GM19351 (cell line): ENCODE results near the gene NARS2.
"Not testable (repeated sequence)": the region's sequence is repeated elsewhere in the genome, so short reads cannot be mapped to it uniquely, and the experiment has no call there.

Experiments
- ATAC-seq: cut with Tn5 transposase; IDR thresholded peaks from one replicate; pipeline ENCODE4 v1.9.1; 2021; ENCODE audit warnings: mild to moderate bottlenecking, moderate library complexity; ENCODE audit not compliant: unreplicated experiment

Gene NARS2

DNA sequence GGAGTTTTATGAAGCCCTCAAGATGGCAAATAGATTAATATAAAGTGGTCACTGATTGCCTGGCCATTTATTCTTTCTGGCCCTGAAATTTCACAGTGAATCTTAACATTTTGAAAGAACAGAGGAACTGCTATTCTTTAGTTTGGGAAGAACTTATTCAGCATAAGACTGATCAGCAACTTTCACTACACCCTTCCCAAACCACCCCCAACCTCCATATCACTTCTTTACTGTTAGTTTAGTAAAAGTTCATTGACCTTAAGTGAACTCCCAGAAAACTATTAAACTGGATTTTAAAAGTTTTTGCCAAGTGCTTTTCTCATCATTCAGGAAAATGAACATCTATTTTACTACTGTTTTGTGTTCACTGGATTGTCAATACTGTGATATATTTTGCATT, 77.4 kb downstream of the NARS2 start:
- ATAC-seq, result no peak

DNA sequence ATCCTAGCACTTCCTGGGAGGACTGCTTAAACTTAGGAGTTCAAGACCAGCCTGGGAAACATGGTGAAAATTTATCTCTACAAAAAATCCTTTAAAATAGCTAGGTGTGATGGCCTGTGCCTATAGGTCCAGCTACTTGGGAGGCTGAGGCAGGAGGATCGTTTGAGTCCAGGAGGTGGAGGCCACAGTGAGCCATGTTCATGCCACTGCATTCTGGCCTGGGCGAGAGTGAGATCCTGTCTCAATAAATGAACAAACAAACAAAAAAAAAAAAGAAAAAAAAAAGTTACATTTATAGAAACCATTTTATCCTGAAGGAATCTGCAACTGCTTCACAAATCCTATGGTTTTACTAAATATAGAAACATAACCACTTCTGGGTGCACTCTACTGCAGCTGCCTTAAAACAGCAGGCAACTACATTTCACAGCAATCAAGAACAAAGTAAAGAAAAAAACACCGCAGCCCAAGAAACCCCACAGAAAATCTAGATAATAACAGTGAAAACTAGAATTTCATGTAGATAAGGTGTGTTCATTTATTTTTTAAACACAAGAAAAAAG, 81.2 kb downstream of the NARS2 start:
- ATAC-seq, result no peak

DNA sequence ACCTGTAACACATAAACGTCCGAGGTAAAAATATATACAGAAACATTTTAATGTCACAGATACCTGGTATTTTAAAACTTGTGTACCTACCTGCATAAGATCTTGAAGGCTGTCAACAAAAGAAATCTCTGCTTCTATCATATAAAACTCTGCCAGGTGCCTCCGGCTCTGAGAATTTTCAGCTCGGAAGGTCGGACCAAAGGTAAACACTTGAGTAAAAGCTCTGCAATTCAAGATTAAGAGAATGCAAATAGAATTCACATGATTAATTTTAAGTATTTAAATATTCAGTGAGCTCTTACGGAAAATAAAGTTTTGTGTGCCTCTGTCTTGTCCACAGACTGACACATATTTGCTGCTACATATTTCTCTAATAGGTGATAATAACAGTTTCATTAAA, 81.7 kb downstream of the NARS2 start:
- no peak for ATAC-seq

DNA sequence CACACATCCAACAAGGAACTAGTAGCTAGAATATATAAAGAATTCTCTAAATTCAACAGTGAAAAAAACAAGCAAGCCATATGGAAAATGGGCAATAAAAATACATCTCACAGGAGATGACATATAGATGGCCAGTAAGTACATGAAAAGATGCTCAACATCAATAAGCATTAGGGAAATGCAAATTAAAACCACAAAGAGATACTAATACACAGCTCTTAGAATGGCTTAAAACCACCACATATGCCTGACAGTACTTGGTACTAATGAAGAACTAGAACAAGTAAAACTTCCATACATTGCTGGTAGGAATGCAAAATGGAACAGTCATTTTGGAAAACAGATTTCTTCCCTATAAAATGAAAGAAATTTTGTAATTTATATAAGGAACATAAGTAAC, 85.5 kb downstream of the NARS2 start:
- no peak for ATAC-seq

DNA sequence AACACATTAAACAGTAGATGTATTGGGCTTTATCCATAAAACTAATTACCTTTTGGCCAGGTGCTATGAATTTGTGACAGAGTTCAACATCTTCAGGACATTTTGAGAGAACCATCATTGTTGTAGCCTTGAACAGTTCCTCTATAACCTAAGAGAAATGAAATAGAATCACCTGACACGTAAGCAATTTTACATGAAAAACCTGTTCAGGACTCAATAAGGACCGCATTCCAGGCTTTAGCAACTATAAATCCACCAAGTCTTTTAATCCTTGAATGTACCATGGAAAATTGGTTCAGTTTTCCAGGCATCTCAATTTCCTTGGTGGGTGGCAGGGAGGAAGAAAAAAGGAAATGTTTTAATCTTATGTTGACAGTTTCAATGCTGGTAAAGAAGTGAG, 96.1 kb downstream of the NARS2 start:
- no peak for ATAC-seq

DNA sequence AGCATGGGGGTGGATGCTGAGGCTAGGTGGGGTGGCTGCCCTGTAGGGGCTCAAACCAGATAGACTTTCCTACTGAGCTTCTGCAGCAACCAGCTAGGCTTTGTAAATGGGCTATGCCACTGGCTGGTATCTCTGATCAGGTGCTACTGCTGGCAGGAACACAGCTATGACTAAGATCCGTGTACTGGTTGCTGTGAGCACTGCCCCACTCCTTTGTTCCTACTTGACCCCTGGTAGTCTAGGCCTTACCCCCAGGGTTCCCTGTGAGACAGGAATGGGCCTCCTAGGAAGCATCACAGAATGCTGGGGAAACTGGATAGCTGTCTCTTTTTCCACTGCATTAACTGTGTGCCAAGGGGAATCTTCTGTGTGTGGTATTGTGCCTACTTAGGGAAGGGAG, 98.6 kb downstream of the NARS2 start:
- no peak for ATAC-seq

DNA sequence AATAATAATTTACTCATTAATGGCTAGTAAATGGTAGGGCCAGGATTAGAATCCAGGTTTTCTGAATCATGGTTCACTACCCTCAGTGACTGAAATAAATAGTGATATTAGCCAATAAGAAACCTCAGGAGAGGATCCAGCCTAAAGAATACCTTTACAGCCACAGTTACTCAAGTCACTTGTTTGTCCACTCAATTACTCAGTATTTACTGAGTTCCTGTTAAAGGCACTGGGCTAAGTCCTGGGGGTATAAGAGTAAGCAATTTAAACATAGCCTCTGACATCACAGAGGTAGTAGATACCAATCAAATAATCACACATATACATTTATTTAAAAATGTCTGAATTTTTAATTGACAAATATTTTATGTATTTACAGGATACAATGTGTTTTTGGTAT, 100.2 kb downstream of the NARS2 start:
- ATAC-seq, result no peak

DNA sequence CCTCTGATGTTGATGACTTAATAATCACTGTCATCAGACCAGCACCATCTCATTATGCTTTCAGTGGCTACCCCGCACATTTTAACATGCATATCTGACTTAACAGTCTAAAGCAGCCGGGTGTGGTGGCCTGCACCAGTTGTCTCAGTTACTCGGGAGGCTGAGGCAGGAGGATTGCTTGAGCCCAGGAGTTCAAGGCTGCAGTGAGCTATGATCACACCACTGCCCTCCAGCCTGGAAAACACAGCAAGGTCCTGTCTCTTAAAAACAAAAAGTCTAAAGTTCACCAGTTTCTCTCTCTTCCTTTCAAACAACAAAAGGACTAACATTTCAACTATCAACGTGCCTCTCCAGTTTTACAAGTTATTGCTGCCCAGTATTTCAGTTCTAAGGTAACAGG, 101.8 kb downstream of the NARS2 start:
- no peak for ATAC-seq

DNA sequence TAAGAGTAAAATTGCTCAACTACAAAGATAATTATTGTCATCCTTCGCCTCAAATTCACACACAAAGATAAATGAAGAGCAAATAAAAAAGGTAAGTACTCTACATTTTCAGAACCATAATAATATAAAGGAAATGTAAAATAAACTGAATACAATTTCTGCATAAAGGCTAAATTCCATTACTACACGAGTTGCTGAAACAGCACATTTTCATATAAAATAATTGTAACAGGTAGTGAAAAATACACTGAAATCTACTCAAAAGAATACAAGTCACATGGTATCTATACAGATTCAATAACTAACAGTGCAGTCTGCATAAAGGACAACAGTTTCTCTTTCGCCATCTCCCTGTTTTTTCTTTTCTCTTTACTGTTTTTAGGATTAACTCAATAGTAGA, 102.3 kb downstream of the NARS2 start:
- no peak for ATAC-seq

DNA sequence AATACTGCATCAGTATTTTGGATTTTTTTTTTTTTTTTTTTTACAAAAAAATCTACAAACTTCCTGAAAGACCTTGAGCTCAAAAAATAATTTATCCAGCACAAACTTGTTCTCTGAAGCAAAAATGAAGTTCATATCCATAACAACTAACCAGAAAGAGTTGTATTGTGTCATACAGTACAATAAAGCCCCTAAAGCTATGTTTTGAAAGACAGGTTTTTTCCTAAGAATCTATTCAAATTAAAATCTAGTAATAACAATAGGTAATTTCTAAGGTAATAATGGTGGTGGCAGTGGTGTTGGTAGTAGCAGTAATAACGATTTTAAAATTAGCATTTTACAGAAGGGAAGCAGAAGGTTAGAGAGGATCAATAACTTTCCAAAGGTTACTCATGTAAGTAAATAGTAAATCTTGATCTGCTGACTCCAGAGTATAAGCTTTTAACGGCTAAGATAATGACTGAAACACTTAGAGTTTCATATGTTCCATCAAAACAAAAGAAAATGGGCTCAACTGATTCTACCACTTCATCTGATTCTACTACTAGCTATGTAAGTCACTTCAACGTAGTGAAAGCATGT, 103.7 kb downstream of the NARS2 start:
- no peak for ATAC-seq

DNA sequence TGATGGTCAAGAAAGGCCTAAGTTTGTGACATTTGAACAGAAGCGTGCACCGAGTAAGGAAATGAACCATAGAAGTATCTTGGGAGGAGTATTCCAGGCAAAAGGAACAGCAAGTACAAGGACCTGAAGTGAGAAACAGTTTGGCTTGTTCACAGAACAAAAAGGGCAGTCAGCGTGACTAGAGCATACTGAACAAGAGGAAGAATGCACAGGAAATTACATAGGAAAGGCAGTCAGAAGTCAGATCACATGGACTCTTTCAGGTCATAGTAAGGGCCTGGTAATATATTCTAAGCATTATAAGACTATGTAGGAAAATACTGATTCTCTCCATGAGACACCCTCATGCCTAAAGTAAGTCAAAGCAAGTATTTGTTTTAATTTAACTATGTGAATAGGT, 104.8 kb downstream of the NARS2 start:
- no peak for ATAC-seq

DNA sequence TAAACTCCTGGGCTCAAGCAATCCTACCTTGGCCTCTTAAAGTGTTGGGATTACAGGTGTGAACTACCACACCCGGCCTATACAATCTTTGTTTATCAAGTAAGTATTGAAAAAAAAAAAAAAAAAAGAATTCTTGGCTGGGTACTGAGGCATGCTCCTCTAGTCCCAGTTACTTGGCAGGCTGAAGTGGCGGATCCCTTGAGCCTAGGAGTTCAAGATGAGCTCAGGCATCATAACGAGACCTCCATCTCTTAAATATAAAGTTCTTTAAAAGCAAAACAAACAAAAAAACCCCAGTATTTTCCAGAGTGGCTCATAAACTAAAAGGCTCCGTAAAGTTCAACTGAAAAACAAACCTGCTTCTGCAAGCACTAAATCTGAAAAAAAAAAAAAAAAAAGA, 106.7 kb downstream of the NARS2 start:
- no peak for ATAC-seq

DNA sequence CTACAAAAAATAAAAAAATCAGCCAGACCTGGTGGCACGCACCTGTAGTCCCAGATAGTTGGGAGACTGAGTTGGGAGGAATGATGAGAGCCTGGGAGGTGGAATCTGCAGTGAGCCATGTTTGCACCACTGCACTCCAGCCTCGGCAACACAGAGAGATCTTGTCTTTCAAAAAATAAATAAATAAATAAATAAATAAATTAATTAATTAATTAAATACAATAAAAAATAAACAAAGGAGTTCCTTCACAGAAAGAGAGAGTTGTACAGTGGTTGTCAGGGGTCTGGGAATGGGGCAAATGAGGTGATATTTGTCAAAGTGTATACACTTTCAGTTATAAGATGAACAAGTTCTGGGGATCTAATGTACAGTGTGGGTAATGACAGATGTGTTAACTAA, 107.3 kb downstream of the NARS2 start:
- no peak for ATAC-seq

DNA sequence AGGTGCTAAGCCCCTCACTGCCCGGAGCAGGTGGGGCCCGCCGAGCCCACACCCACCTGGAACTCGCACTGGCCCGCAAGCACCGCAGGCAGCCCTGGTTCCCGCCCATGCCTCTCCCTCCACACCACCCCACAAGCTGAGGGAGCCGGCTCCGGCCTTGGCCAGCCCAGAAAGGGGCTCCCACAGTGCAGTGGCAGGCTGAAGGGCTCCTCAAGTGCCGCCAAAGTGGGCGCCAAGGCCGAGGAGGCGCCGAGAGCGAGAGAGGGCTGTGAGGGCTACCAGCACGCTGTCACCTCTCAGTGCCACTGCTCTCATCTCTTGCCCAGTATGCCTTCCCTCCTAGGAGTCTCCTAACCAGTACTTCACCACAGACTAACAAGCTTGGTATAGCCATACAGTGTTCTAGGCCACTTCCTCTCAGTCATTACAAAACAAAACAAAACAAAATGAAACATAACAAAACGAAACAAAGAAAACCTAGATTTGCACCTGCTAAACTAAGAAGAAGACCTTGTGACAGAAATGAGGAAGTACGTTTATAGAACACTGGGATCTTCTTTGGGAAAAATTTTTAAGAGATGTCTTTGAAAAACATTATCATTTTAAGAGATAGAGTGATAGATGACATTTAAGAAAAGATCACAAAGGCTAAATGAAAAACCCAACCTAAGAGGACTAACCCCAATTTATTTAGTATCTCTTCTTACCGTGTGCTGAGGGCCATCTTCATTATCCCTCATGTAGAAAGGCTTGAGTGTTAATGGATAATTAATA, 109.3 kb downstream of the NARS2 start:
- ATAC-seq, result peak; percentile 99

DNA sequence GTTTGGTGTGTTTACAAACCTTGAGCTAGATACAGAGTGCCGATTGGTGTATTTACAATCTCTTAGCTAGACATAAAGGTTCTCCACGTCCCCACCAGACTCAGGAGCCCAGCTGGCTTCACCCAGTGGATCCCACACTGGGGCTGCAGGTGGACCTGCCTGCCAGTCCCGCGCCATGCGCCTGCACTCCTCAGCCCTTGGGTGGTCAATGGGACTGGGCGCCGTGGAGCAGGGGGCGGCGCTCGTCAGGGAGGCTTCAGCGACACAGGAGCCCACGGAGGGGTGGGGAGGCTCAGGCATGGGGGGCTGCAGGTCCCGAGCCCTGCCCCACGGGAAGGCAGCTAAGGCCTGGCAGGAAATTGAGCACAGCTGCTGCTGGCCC, 109.9 kb downstream of the NARS2 start:
- not testable (repeated sequence) for ATAC-seq

DNA sequence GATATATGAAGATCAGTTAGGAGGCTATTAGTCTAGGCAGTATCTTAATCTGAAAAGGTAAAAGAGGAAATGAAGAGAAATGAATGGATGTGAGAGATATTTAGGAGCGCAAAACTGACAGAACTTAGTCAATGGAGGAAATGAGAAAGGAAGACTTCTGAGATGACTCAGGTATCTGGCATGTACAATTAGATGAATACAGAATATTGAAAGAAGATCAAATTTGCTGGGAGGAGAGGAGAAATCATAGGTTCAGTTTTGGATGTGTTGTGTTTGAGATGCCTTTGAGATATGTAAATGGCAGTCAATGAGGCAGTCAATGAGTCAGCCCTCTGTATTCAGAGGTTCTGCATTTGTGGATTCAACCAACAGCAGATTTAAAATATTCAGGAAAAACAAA, 114.2 kb downstream of the NARS2 start:
- peak; percentile 34 for ATAC-seq

DNA sequence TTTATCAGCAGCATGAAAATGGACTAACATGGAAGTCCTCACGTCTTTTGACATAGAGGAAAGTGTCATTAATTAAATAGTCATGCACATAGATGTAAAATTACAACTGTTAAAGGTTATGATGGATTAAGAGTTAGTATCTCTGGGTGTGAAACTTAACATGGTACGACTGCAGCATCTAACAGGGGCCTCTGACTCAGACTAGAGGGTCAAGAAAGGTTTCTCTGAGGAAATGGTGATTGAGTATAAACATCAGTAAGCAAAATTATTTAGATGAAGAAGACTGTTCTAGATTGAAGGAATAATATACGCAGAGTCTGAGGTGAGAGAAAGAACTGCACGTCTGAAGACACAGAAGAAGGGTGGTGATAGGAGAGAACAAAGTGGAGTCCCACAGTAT, 114.9 kb downstream of the NARS2 start:
- ATAC-seq, result no peak

DNA sequence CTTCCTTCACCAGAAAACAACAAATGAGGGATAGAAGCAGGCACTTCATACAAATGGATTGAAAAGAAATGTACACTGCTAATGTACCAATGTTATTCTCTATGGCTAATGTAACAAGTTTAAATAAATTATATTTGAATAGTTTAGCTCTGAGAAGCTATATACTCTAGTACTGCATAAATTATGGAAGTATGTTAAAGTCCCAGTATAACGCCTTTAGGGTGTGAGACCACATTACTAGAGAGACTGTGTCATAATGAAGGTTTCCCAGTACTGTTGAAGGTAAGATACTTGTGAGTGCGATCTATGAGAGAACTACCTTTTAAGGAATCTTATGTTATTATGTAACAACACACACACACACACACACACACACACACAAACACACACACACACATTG, 117.2 kb downstream of the NARS2 start:
- no peak for ATAC-seq

DNA sequence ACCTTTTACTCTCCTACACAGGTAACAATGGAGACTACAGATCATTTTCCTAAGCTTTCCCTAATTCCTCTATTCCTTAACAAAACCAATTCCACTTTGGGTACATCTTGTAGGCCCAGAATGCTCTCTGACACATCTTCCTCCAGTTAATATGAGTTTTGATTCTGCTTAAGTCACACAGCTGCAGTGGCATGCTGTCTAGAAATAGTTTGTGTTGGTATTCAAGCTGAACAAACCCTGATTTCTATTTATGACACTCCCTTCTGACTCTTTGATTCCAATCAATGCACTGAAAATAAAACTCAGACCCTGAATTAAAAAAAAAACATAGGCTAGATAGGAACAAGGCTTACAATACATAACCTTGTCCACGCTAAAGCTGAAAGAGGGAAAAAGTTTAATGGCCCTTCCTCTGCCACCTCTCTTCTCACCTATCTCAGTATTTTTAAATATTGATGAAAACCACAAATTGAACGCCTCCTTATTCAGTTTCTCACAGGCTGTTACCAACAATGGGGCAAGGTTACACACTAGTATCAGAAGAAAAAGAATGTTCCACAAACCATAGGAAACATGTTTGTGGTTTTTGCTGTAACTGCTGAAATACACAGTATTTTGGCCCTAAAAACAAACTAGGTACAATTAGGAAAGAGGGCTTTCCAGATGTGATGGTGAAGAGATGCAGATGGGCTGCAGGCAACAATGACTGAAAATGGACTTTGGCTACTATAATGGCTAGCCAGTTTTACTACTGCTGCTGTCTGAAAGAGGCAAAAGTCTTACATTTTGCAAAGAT, 121.3 kb downstream of the NARS2 start:
- peak; percentile 73 for ATAC-seq

DNA sequence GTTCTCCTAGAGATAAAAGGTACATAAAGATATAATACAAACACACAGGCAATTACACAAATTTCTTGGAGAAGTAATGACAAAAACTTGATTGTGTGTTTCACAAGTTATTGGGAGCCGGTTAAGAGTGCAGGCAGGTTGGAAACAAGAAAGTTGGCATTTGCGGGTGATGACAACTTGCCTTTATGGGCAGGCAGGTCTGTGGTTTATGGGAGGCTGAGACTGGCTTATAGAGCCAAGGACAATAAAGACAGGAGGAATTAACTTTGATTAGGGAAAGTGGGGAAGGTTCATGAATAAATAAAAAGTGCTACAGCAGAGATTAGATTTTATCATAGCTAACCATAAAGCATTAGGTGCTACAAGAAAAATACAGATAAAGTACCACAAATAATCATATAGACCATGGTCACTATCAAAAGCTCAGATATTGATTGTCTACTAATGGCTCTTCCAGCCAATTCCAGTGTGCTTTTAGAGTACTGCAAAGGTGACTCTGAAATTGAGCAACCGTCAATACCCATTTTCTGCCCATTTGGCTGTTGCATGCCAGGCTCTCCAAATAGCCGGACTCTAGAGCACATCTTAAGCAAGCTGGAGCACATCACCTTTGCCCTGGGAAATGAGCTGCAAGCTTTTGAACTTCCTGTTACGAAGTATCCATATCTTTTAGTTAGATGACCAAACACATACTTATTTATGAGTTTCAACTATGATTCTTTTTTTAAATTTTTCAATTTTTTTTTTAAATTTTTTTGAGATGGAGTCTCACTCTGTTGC, 123.1 kb downstream of the NARS2 start:
- ATAC-seq, result no peak

DNA sequence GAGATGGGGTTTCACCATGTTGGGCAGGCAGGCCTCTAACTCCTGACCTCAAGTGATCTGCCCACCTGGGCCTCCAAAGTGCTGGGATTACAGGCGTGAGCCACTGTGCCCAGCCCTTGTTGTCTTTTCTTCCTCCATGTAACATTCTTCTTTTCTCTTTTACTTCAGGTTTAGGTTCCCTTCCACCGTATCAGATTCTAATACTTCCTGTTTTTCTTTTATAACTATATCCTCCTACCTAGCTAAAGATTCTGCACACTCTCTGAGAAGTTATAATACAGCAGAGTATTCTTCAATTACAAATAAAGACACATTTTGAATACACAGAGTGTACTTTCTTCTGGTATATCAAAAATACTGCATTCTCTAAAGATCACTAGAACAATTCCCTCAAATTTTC, 123.8 kb downstream of the NARS2 start:
- ATAC-seq, result no peak
